Measurements from ENCODE around the gene WDR64.

Gene WDR64

DNA sequence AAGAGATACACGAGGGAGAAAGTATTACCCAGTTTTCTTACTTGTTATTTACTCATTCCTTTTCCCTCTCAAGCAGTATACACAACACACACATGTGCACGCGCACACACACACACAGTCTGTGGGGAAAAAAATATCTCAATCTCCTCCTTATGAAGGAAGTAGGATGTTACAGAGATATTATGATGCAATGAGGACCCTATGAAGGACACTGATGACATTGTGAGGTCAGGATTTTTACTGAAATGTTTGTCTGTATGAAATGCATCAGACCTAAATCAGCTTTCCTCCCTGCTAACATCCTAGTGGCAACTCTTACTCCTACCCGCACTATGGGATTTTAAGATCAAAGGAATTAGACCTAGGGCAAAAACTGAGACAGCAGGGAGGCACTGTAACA, at the start of gene WDR64:
TSS of gene WDR64 (plus strand) at position 270 of the 400 bp plus-strand sequence. CDS start 204 bp downstream, outside the sequence.
- Histone ChIP-seq H3K79me2 (ENCODE audit: insufficient read depth, low read length) (no peaks in the 10 kb centered on the region), H4K20me1 (ENCODE audit: insufficient read depth, low read length) (no peaks in the 10 kb centered on the region), H3K9ac (ENCODE audit: low read depth, low read length) (no peak within 1 kb of the TSS), H3K4me1 (ENCODE audit: insufficient read depth, low read length) (no peaks in the 10 kb centered on the region), H3K27me3 (ENCODE audit: insufficient read depth, low read length, poor library complexity) (peaks cover 3% of the 10 kb centered on the region), H2AFZ (ENCODE audit: low read depth, low read length) (no peak within 1 kb of the TSS), H3K27ac (ENCODE audit: low read length) (no peak within 1 kb of the TSS), H3K4me2 (ENCODE audit: insufficient read depth, low read length) (no peak within 1 kb of the TSS), H3K9me3 (ENCODE audit: insufficient read depth, low read length, severe bottlenecking) (no peaks in the 10 kb centered on the region), H3K4me3 (ENCODE audit: low read depth in 1 of 2, low read length in 2 of 2) (no peak within 1 kb of the TSS), H3K36me3 (ENCODE audit: insufficient read depth, low read length) (no peaks in the 10 kb centered on the region)
- no peak for DNase-seq
- ATAC-seq (ENCODE audit: insufficient read depth, low read depth) = no peak
- TF ChIP-seq, protein P1, sequence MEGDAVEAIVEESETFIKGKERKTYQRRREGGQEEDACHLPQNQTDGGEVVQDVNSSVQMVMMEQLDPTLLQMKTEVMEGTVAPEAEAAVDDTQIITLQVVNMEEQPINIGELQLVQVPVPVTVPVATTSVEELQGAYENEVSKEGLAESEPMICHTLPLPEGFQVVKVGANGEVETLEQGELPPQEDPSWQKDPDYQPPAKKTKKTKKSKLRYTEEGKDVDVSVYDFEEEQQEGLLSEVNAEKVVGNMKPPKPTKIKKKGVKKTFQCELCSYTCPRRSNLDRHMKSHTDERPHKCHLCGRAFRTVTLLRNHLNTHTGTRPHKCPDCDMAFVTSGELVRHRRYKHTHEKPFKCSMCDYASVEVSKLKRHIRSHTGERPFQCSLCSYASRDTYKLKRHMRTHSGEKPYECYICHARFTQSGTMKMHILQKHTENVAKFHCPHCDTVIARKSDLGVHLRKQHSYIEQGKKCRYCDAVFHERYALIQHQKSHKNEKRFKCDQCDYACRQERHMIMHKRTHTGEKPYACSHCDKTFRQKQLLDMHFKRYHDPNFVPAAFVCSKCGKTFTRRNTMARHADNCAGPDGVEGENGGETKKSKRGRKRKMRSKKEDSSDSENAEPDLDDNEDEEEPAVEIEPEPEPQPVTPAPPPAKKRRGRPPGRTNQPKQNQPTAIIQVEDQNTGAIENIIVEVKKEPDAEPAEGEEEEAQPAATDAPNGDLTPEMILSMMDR (IDR thresholded peaks at IDR 0.05; ENCODE audit: borderline replicate concordance, extremely low read depth, low read length, poor library complexity, severe bottlenecking) = no peak
- TF ChIP-seq EZH2 (IDR thresholded peaks at IDR 0.05; ENCODE audit: borderline replicate concordance, low read depth, low read length, severe bottlenecking) = no peak

DNA sequence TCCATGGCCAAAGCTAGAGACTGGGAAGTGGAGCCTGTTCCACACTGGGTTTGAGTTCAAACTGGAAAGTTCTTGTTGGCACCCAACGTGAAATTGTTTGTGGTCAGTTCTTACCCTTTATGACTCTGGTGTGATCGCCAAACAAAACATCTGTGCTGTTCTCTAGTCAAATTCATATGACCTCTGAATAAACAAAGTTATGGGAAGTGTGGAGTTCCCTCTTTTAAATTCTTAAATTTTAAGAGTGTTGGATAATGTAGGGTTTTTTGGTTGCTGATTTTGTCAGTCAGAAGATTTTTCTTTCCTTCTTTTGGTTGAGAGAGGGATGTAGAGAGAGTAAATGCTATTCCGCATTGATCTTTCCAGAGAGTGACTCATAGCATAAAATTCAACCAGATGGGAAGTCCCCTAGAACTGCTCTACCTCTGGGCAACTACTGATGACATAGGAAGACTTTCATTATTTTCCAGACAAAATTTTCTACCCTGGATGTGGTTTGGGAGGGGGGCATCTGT, 48.3 kb upstream of the WDR64 start:
- no peak for ATAC-seq (ENCODE audit: insufficient read depth, low read depth)
- no peak overlapping the region for H3K9ac ChIP-seq (ENCODE audit: low read depth, low read length)
- H3K27me3 ChIP-seq (ENCODE audit: insufficient read depth, low read length, poor library complexity) = no peaks in the 10 kb centered on the region
- H2AFZ ChIP-seq (ENCODE audit: low read depth, low read length) = no peak overlapping the region
- no peak overlapping the region for H3K27ac ChIP-seq (ENCODE audit: low read length)
- no peaks in the 10 kb centered on the region for H4K20me1 ChIP-seq (ENCODE audit: insufficient read depth, low read length)
- TF ChIP-seq EZH2 (IDR thresholded peaks at IDR 0.05; ENCODE audit: borderline replicate concordance, low read depth, low read length, severe bottlenecking) = no peak
- TF ChIP-seq, protein P1 (IDR thresholded peaks at IDR 0.05; ENCODE audit: borderline replicate concordance, extremely low read depth, low read length, poor library complexity, severe bottlenecking) = no peak
- H3K4me3 ChIP-seq (ENCODE audit: low read depth in 1 of 2, low read length in 2 of 2) = no peak overlapping the region
- H3K79me2 ChIP-seq (ENCODE audit: insufficient read depth, low read length) = no peaks in the 10 kb centered on the region
- no peaks in the 10 kb centered on the region; the same call in 1 of the 2 replicates for H3K36me3 ChIP-seq (ENCODE audit: insufficient read depth, low read length)
- no peak for DNase-seq
- no peaks in the 10 kb centered on the region for H3K9me3 ChIP-seq (ENCODE audit: insufficient read depth, low read length, severe bottlenecking)
- no peaks in the 10 kb centered on the region for H3K4me1 ChIP-seq (ENCODE audit: insufficient read depth, low read length)
- H3K4me2 ChIP-seq (ENCODE audit: insufficient read depth, low read length) = no peak overlapping the region

DNA sequence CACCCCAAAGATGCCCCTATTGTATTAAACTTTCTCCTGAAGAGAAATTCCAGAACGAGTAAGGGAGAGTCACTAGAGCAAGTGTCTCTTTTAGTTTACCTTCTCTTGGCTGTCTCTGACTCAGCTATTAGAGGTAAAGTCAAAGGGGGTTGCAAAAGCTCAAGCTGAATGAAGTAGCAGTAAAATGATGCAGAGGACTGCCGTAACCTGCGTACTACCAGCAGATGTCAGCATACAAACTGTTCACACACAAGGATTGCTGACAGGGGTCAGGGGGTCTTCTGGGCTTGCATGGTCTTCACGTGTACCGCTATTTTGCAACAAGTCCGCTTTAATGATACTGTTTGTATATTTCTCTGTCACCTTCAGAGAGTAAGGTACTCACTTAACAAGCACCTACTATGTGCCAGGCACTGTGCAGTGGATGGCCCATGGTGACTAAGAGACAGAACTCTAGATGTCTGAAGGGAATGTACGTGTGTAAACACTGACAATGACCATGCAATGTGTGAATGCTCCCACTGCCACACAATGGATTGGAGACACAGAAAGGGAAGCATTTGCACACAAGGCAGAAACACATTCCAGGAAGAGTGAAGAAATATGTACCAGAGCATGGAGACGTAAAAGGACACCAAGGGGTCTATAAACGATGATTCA, 46.8 kb upstream of the WDR64 start:
- TF ChIP-seq, protein P1 (IDR thresholded peaks at IDR 0.05; ENCODE audit: borderline replicate concordance, extremely low read depth, low read length, poor library complexity, severe bottlenecking) = peak; percentile 58
- no peak for TF ChIP-seq EZH2 (IDR thresholded peaks at IDR 0.05; ENCODE audit: borderline replicate concordance, low read depth, low read length, severe bottlenecking)
- Histone ChIP-seq H3K27ac (ENCODE audit: low read length) (no peak overlapping the region), H4K20me1 (ENCODE audit: insufficient read depth, low read length) (no peaks in the 10 kb centered on the region), H3K36me3 (ENCODE audit: insufficient read depth, low read length) (no peaks in the 10 kb centered on the region; the same call in 1 of the 2 replicates), H3K9me3 (ENCODE audit: insufficient read depth, low read length, severe bottlenecking) (no peaks in the 10 kb centered on the region), H3K4me2 (ENCODE audit: insufficient read depth, low read length) (no peak overlapping the region), H3K9ac (ENCODE audit: low read depth, low read length) (no peak overlapping the region), H3K79me2 (ENCODE audit: insufficient read depth, low read length) (no peaks in the 10 kb centered on the region), H2AFZ (ENCODE audit: low read depth, low read length) (no peak overlapping the region), H3K4me3 (ENCODE audit: low read depth in 1 of 2, low read length in 2 of 2) (no peak overlapping the region), H3K27me3 (ENCODE audit: insufficient read depth, low read length, poor library complexity) (no peaks in the 10 kb centered on the region), H3K4me1 (ENCODE audit: insufficient read depth, low read length) (no peaks in the 10 kb centered on the region)
- DNase-seq (no peak), ATAC-seq (ENCODE audit: insufficient read depth, low read depth) (peak; percentile 42; the same call in 1 of the 3 replicates)
